K562 (cell line): ENCODE data around the gene TNIK. TPM values are rescaled to one million over a fixed set of nuclear protein-coding genes. Genes with fewer than 3 reads are reported as not detected.

Experiments
- ATAC-seq: fragments of 200-7000 bp; cut with Tn5 transposase; 3 replicates; pipeline ENCODE4 v1.9.1; 2020; ENCODE audit warnings: moderate library complexity
- BruUV-seq: library from RNA; stranded (reverse); fragments of 400-500 nt; replicated peaks from 2 replicates; lab custom pipeline; 2021; lab: Mats Ljungman, UMichigan
- CTCF ChIA-PET: fragments of 300-600 bp; formaldehyde crosslinking; extraction: SDS; loops from one replicate; lab custom pipeline; 2021; ENCODE audit warnings: low intra/inter-chr PET ratio; lab: Yijun Ruan, JAX
- POLR2A ChIA-PET: fragments of 300-600, 350-650 bp; sonication (Branson Sonifier 250); formaldehyde crosslinking; extraction: SDS; loops from one replicate; lab custom pipeline; 2021; ENCODE audit warnings: antibody characterized with exemption, inconsistent platforms; lab: Yijun Ruan, JAX
- DNase-seq, 4 experiments: peaks; one replicate each; pipeline versions ENCODE4 v3.0.0 to v3.0.0-alpha.2; 2011 to 2018; ENCODE audit warnings: low spot score in 3 of 4, mixed read lengths in 3 of 4; ENCODE audit errors: extremely low read depth in 1 of 4
- FAIRE-seq: peaks from 2 replicates; lab custom pipeline; 2011; peaks lifted over from hg19 to GRCh38; lab: Jason Lieb, UNC
- H2AFZ ChIP-seq: 2 replicates; pipeline ENCODE4 v1.6.0; 2011; ENCODE audit warnings: low read depth, low read length, control low read depth, inconsistent platforms
- H3K27ac ChIP-seq: fragments of 200-600 bp; 3 replicates; pipeline ENCODE4 v1.8.0; 2011; ENCODE audit warnings: low read depth, mild to moderate bottlenecking, control low read depth, inconsistent platforms, low read length, moderate library complexity, mixed read lengths; ENCODE audit errors: extremely low read depth
- H3K27me3 ChIP-seq, 2 experiments: fragments of 300-600 bp in 1 of 2; 2 replicates in 1 of 2; 3 replicates in 1 of 2; pipeline versions ENCODE4 v1.6.0 to v1.8.0; 2011; ENCODE audit warnings: inconsistent platforms in 2 of 2, low read length in 2 of 2, mild to moderate bottlenecking in 1 of 2, mixed read lengths in 1 of 2, moderate library complexity in 1 of 2; ENCODE audit not compliant: control insufficient read depth in 2 of 2, insufficient read depth in 2 of 2
- H3K36me3 ChIP-seq: fragments of 300-600 bp; 3 replicates; pipeline ENCODE4 v1.8.0; 2011; ENCODE audit warnings: mild to moderate bottlenecking, low read length, inconsistent platforms; ENCODE audit not compliant: control insufficient read depth, insufficient read depth
- H3K4me1 ChIP-seq, 2 experiments: fragments of 200-600 bp in 1 of 2; replicated peaks in 1 of 2; 2 replicates in 1 of 2; 3 replicates in 1 of 2; pipeline versions ENCODE4 v1.5.1 to v1.8.0; 2011; ENCODE audit warnings: inconsistent platforms in 2 of 2, low read length in 2 of 2, mild to moderate bottlenecking in 1 of 2, mixed read lengths in 1 of 2, moderate library complexity in 1 of 2; ENCODE audit not compliant: control insufficient read depth in 2 of 2, insufficient read depth in 2 of 2
- H3K4me2 ChIP-seq: 2 replicates; pipeline ENCODE4 v1.6.1; 2011; ENCODE audit warnings: low read length, control low read depth, inconsistent platforms, mixed read lengths; ENCODE audit not compliant: insufficient read depth
- H3K4me3 ChIP-seq: fragments of 200-600 bp; sonication (generic), shearing (Covaris generic); 2 replicates; pipeline ENCODE4 v1.5.1; 2016; ENCODE audit warnings: control low read depth, inconsistent platforms
- H3K79me2 ChIP-seq: fragments of 200-600 bp; 3 replicates; pipeline ENCODE4 v1.8.0; 2011; ENCODE audit warnings: low read length, inconsistent platforms; ENCODE audit not compliant: control insufficient read depth, insufficient read depth
- H3K9ac ChIP-seq, 2 experiments: 2 replicates each; pipeline versions ENCODE4 v1.6.0 to v1.6.1; 2011; ENCODE audit warnings: low read depth in 2 of 2, low read length in 2 of 2, control low read depth in 1 of 2, inconsistent platforms in 1 of 2, mild to moderate bottlenecking in 1 of 2, mixed read lengths in 1 of 2; ENCODE audit not compliant: insufficient read depth in 1 of 2
- H3K9me1 ChIP-seq: one replicate; pipeline ENCODE4 v1.6.0; 2011; ENCODE audit warnings: inconsistent platforms, mild to moderate bottlenecking, low read length, moderate library complexity; ENCODE audit not compliant: control insufficient read depth, insufficient read depth
- H3K9me3 ChIP-seq: replicated peaks from 2 replicates; pipeline ENCODE4 v1.5.1; 2011; ENCODE audit warnings: low read depth, low read length, inconsistent platforms; ENCODE audit not compliant: control insufficient read depth, insufficient read depth
- H4K20me1 ChIP-seq: replicated peaks from 2 replicates; pipeline ENCODE4 v1.6.1; 2011; ENCODE audit warnings: low read length, inconsistent platforms, mixed read lengths; ENCODE audit not compliant: control insufficient read depth, insufficient read depth
- ADNP ChIP-seq: fragments of 200-800 bp; sonication (Bioruptor generic); IDR thresholded peaks from 2 replicates; pipeline ENCODE4 v1.6.1; 2016; ENCODE audit warnings: missing genetic modification characterization, missing compliant biosample characterization
- GTF3C2 ChIP-seq: IDR thresholded peaks from 3 replicates; pipeline ENCODE4 v1.6.1; 2011; ENCODE audit warnings: borderline replicate concordance, mild to moderate bottlenecking, moderate library complexity; ENCODE audit not compliant: insufficient read length; ENCODE audit errors: extremely low read depth
- IRF1 ChIP-seq: sonication (generic); formaldehyde crosslinking; IDR thresholded peaks from 2 replicates; pipeline ENCODE4 v1.8.0; 2022; ENCODE audit warnings: missing genetic modification reagents, mild to moderate bottlenecking, borderline replicate concordance
- KAT8 ChIP-seq: fragments of 450-650 bp; IDR thresholded peaks from 2 replicates; pipeline ENCODE4 v1.6.1; 2016; ENCODE audit warnings: low read depth, mild to moderate bottlenecking
- NUFIP1 ChIP-seq: fragments of 450-650 bp; IDR thresholded peaks from 2 replicates; pipeline ENCODE4 v1.6.1; 2018; ENCODE audit not compliant: partially characterized antibody
- RBBP5 ChIP-seq: fragments of 200-600 bp; sonication (generic); IDR thresholded peaks from 2 replicates; pipeline ENCODE4 v1.6.1; 2012; ENCODE audit warnings: borderline replicate concordance, mild to moderate bottlenecking, low read length, control low read depth, inconsistent platforms; ENCODE audit not compliant: insufficient read depth, poor library complexity, severe bottlenecking
- RBM34 ChIP-seq: fragments of 200-400 bp; formaldehyde crosslinking; IDR thresholded peaks from 2 replicates; pipeline ENCODE4 v1.6.1; 2018; ENCODE audit warnings: low read length, borderline replicate concordance; ENCODE audit not compliant: insufficient read depth
- SMARCB1 ChIP-seq: IDR thresholded peaks from 2 replicates; pipeline ENCODE4 v1.6.1; 2011; ENCODE audit warnings: improper control_type of control experiment, low read depth; ENCODE audit not compliant: insufficient read length
- STAG1 ChIP-seq: sonication (generic); formaldehyde crosslinking; IDR thresholded peaks from 2 replicates; pipeline ENCODE4 v1.5.0; 2020; ENCODE audit warnings: missing genetic modification reagents, borderline replicate concordance
- ZNF124 ChIP-seq: sonication (generic); formaldehyde crosslinking; IDR thresholded peaks from 2 replicates; pipeline ENCODE4 v1.8.1; 2022; ENCODE audit warnings: missing genetic modification reagents
- ZNF644 ChIP-seq: fragments of 200-800 bp; sonication (Bioruptor generic); IDR thresholded peaks from 2 replicates; pipeline ENCODE4 v1.6.1; 2016; ENCODE audit warnings: low read depth, missing genetic modification characterization, missing compliant biosample characterization
- ZNF740 ChIP-seq, 3 experiments: fragments of 200-800 bp in 1 of 3; sonication (Bioruptor generic) in 1 of 3; sonication (generic) in 1 of 3; formaldehyde crosslinking in 1 of 3; IDR thresholded peaks; 2 replicates each; pipeline versions ENCODE4 v1.6.1 to v1.8.0; 2016 to 2022; ENCODE audit warnings: mild to moderate bottlenecking in 2 of 3, missing compliant biosample characterization in 2 of 3, missing genetic modification characterization in 2 of 3, missing genetic modification reagents in 1 of 3
- WGBS: fragments of 100-300 bp; shearing (Covaris generic); methylation state at CpG from one replicate; pipeline ENCODE4 v1.1.6; 2016; ENCODE audit warnings: low coverage, mixed read lengths; ENCODE audit not compliant: insufficient coverage; ENCODE audit errors: missing lambda C conversion rate; 5-methylcytosine and 5-hydroxymethylcytosine counted together
- in situ Hi-C: fragments of 300-500 bp; cut with MboI; formaldehyde crosslinking; loops from 4 replicates; pipeline ENCODE4 v1.15.0; 2018; ENCODE audit warnings: inconsistent platforms, mixed read lengths
- intact Hi-C: fragments of 100-400 bp; cut with micrococcal nuclease; formaldehyde crosslinking; loops from 2 replicates; pipeline ENCODE4 v1.14.2; 2022
- polyA plus RNA-seq, 8 experiments: library from polyadenylated mRNA; depleted of rRNA in 4 of 8; stranded (reverse) in 5 of 8; unstranded in 3 of 8; fragments of >200 nt; fragmentation: Nextera tagmentation in 2 of 8; fragmentation: Illumina TruSeq in 1 of 8; extraction: Ambion mirVana in 2 of 8; extraction: Trizol in 1 of 8; gene quantifications; 2 replicates each; pipeline versions ENCODE4 v1.2.1 to v1.2.3, GENCODE V29; 2011 to 2014; ENCODE audit warnings: inconsistent platforms in 1 of 8, missing spikeins in 1 of 8
- total RNA-seq, 7 experiments: library from RNA; depleted of rRNA in 6 of 7; stranded (reverse); fragments of >200 nt in 6 of 7; fragmentation: Illumina TruSeq in 2 of 7; extraction: Trizol in 2 of 7; gene quantifications; 2 replicates each; pipeline versions ENCODE4 v1.2.1 to v1.2.3, GENCODE V29; 2011 to 2021; ENCODE audit warnings: low replicate concordance in 1 of 7

Gene TNIK
- total and polyA plus RNA-seq, 9 of the 15 experiments (the other 6 are each of a cell fraction or from before 2014, with no cell fraction given), result 6.6 to 39.0 (median 24.7) TPM

- ATAC-seq, result peak; percentile 66
- Histone ChIP-seq H2AFZ (peak overlapping the region; percentile 46; the same call in 1 of the 2 replicates), H3K9me1 (no peaks in the 10 kb centered on the region), H3K27me3 (no peaks in the 10 kb centered on the region), H4K20me1 (no peaks in the 10 kb centered on the region), H3K9me3 (no peaks in the 10 kb centered on the region), H3K4me2 (peak overlapping the region; percentile 62), H3K4me1 (peaks cover 15 to 40% of the 10 kb centered on the region in 2 experiments), H3K36me3 (no peaks in the 10 kb centered on the region), H3K9ac (peak overlapping the region; percentile 20 to 54; a peak in 3 of 4 replicates), H3K27ac (peak overlapping the region; percentile 81), H3K4me3 (no peak overlapping the region), H3K79me2 (peaks cover 71% of the 10 kb centered on the region)
- in situ Hi-C loops, result no loop called here
- WGBS, result 17% methylated on average over 4 of the region's 4 CpGs
- POLR2A ChIA-PET, result interaction anchor here (0.6 to 2.8 kb wide), 13 partner anchors 8 to 188 kb away, joined by 3 to 30 read pairs (median 4); no protein-coding TSS in a partner anchor
- FAIRE-seq, result no peak
- peak in 3 of 4 experiments; percentile 18 to 39 (median 35) for DNase-seq
- intact Hi-C loops, result loop anchor here (2.0 to 5.0 kb wide), 2 partner anchors 19 to 56 kb away; no protein-coding TSS in a partner anchor
- no TSS peak for BruUV-seq
- CTCF ChIA-PET, result no interaction called here
- TF ChIP-seq RBM34, result no peak
- TF ChIP-seq IRF1 (CRISPR knock-in tag), result no peak
- TF ChIP-seq GTF3C2, result no peak
- 0 out of 2 replicates have a peak, but pooled peaks have one; percentile 6 for TF ChIP-seq ADNP (tag)
- TF ChIP-seq NUFIP1, result no peak
- no peak for TF ChIP-seq RBBP5
- no peak for TF ChIP-seq STAG1 (CRISPR knock-in tag)
- no peak for TF ChIP-seq ZNF124 (CRISPR knock-in tag)
- TF ChIP-seq KAT8, result no peak
- TF ChIP-seq ZNF644 (tag), result 0 out of 2 replicates have a peak, but pooled peaks have one; percentile 45
- TF ChIP-seq SMARCB1, result peak; percentile 24
- no peak for TF ChIP-seq ZNF740 (CRISPR knock-in tag; IDR thresholded peaks at IDR 0.05)
- 0 out of 4 replicates have a peak, but pooled peaks of 1 of the 2 experiments have one; percentile 7 for TF ChIP-seq ZNF740 (tag; IDR thresholded peaks at IDR 0.05)
Measured at GRCh38 chr3:171427771-171428320, 32.4 kb downstream of the TNIK start.
